ENCODE data around the gene BACH1.

DNA sequence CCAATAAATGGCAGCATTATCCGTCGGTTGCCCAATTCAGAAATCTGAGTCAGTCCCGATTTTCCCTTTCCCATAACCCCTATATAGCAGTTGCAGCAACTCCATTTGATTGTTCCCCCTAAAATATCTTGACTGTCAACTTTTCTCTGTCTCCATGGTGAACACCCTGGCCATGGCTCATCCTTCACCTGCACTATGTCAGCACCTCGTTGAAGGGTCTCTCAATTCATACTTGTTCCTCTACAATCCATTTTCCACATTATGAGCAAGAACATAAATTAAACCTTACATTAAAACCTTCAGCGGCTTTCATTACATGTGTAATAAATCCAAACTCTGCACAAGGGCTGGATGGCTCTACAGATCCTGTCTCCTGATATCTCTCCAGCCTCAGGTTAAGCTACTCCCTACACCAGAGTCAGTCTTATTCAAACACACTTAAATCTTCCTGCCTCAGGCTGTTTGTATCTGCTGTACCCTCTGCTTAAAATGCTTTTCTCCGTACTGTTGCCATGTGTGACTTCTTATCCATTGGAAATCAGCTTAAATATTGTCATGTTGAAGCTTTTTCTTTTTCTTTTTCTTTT is 87.3 kb downstream of the BACH1 start:
- no peak for TF ChIP-seq RAD21 (conservative IDR thresholded peaks at IDR 0.05)
- TF ChIP-seq, protein P1, sequence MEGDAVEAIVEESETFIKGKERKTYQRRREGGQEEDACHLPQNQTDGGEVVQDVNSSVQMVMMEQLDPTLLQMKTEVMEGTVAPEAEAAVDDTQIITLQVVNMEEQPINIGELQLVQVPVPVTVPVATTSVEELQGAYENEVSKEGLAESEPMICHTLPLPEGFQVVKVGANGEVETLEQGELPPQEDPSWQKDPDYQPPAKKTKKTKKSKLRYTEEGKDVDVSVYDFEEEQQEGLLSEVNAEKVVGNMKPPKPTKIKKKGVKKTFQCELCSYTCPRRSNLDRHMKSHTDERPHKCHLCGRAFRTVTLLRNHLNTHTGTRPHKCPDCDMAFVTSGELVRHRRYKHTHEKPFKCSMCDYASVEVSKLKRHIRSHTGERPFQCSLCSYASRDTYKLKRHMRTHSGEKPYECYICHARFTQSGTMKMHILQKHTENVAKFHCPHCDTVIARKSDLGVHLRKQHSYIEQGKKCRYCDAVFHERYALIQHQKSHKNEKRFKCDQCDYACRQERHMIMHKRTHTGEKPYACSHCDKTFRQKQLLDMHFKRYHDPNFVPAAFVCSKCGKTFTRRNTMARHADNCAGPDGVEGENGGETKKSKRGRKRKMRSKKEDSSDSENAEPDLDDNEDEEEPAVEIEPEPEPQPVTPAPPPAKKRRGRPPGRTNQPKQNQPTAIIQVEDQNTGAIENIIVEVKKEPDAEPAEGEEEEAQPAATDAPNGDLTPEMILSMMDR (IDR thresholded peaks at IDR 0.05; ENCODE audit: poor library complexity, severe bottlenecking): no peak
- no peak for TF ChIP-seq EZH2 (IDR thresholded peaks at IDR 0.05; ENCODE audit: borderline replicate concordance, insufficient read depth, low read length, poor library complexity, severe bottlenecking)
- TF ChIP-seq, protein P2, sequence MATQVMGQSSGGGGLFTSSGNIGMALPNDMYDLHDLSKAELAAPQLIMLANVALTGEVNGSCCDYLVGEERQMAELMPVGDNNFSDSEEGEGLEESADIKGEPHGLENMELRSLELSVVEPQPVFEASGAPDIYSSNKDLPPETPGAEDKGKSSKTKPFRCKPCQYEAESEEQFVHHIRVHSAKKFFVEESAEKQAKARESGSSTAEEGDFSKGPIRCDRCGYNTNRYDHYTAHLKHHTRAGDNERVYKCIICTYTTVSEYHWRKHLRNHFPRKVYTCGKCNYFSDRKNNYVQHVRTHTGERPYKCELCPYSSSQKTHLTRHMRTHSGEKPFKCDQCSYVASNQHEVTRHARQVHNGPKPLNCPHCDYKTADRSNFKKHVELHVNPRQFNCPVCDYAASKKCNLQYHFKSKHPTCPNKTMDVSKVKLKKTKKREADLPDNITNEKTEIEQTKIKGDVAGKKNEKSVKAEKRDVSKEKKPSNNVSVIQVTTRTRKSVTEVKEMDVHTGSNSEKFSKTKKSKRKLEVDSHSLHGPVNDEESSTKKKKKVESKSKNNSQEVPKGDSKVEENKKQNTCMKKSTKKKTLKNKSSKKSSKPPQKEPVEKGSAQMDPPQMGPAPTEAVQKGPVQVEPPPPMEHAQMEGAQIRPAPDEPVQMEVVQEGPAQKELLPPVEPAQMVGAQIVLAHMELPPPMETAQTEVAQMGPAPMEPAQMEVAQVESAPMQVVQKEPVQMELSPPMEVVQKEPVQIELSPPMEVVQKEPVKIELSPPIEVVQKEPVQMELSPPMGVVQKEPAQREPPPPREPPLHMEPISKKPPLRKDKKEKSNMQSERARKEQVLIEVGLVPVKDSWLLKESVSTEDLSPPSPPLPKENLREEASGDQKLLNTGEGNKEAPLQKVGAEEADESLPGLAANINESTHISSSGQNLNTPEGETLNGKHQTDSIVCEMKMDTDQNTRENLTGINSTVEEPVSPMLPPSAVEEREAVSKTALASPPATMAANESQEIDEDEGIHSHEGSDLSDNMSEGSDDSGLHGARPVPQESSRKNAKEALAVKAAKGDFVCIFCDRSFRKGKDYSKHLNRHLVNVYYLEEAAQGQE (IDR thresholded peaks at IDR 0.05; ENCODE audit: borderline replicate concordance): no peak
- TF ChIP-seq POLR2AphosphoS5 (IDR thresholded peaks at IDR 0.05): no peak
- no peak for TF ChIP-seq TAF1 (IDR thresholded peaks at IDR 0.05; ENCODE audit: low read depth)
- TF ChIP-seq EP300 (conservative IDR thresholded peaks at IDR 0.05; ENCODE audit: poor library complexity, severe bottlenecking): no peak
- TF ChIP-seq MXI1 (conservative IDR thresholded peaks at IDR 0.05; ENCODE audit: poor library complexity, severe bottlenecking): no peak

Measured in neural cell (in vitro differentiated cells).